KMS-11 (cell line): Measurements from ENCODE around the gene OGFOD3.
A peak's percentile ranks its signal among the peaks of the same experiment; 100 is the strongest.

Experiments used
- H2AFZ ChIP-seq: fragments of 200-600 bp; sonication (generic); 2 replicates; pipeline ENCODE4 v1.6.1; 2016; ENCODE audit warnings: antibody characterized with exemption, mixed run types, low read depth
- H3K27ac ChIP-seq: fragments of 200-600 bp; sonication (generic); 2 replicates; pipeline ENCODE4 v1.6.1; 2016; ENCODE audit warnings: mild to moderate bottlenecking, mixed run types
- H3K27me3 ChIP-seq: fragments of 200-600 bp; sonication (generic); 2 replicates; pipeline ENCODE4 v1.6.1; 2017; ENCODE audit warnings: mild to moderate bottlenecking, low read depth, mixed run types, moderate library complexity; ENCODE audit not compliant: insufficient read depth
- H3K36me3 ChIP-seq: fragments of 200-600 bp; sonication (generic); 2 replicates; pipeline ENCODE4 v1.6.1; 2017; ENCODE audit warnings: mild to moderate bottlenecking, mixed run types; ENCODE audit not compliant: insufficient read depth
- H3K4me1 ChIP-seq: fragments of 200-600 bp; sonication (generic); 2 replicates; pipeline ENCODE4 v1.6.1; 2016; ENCODE audit warnings: mild to moderate bottlenecking, low read depth, mixed run types; ENCODE audit not compliant: poor library complexity, severe bottlenecking
- H3K4me2 ChIP-seq: fragments of 200-600 bp; sonication (generic); 2 replicates; pipeline ENCODE4 v1.7.0; 2016; ENCODE audit warnings: mild to moderate bottlenecking, mixed run types
- H3K4me3 ChIP-seq: fragments of 200-600 bp; sonication (generic); IDR thresholded peaks from 2 replicates; pipeline ENCODE4 v1.6.1; 2017; ENCODE audit warnings: low read depth, low read length, mixed read lengths; ENCODE audit not compliant: insufficient read depth
- H3K79me2 ChIP-seq: fragments of 200-600 bp; sonication (generic); 2 replicates; pipeline ENCODE4 v1.6.1; 2016; ENCODE audit warnings: low read depth, mixed run types; ENCODE audit not compliant: insufficient read depth
- H3K9ac ChIP-seq: fragments of 200-600 bp; sonication (generic); 2 replicates; pipeline ENCODE4 v1.6.1; 2016; ENCODE audit warnings: mild to moderate bottlenecking, mixed run types
- H4K20me1 ChIP-seq: fragments of 200-600 bp; sonication (generic); 2 replicates; pipeline ENCODE4 v1.6.1; 2016; ENCODE audit warnings: mild to moderate bottlenecking, mixed run types; ENCODE audit not compliant: insufficient read depth
- TF ChIP-seq, protein P1 (sequence below): fragments of 200-600 bp; sonication (generic); conservative IDR thresholded peaks from 2 replicates; pipeline ENCODE4 v1.6.1; 2017; ENCODE audit warnings: low read depth, mild to moderate bottlenecking, antibody characterized with exemption, low read length, moderate library complexity, mixed read lengths

The OGFOD3 gene

GRCh38 chr17:82372249-82373071, 45.9 kb downstream of the OGFOD3 start:
- TF ChIP-seq, protein P1, sequence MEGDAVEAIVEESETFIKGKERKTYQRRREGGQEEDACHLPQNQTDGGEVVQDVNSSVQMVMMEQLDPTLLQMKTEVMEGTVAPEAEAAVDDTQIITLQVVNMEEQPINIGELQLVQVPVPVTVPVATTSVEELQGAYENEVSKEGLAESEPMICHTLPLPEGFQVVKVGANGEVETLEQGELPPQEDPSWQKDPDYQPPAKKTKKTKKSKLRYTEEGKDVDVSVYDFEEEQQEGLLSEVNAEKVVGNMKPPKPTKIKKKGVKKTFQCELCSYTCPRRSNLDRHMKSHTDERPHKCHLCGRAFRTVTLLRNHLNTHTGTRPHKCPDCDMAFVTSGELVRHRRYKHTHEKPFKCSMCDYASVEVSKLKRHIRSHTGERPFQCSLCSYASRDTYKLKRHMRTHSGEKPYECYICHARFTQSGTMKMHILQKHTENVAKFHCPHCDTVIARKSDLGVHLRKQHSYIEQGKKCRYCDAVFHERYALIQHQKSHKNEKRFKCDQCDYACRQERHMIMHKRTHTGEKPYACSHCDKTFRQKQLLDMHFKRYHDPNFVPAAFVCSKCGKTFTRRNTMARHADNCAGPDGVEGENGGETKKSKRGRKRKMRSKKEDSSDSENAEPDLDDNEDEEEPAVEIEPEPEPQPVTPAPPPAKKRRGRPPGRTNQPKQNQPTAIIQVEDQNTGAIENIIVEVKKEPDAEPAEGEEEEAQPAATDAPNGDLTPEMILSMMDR = no peak
- H4K20me1 ChIP-seq = no peaks in the 10 kb centered on the region
- H3K4me3 ChIP-seq = no peak overlapping the region
- H3K36me3 ChIP-seq = no peaks in the 10 kb centered on the region
- H3K4me2 ChIP-seq = no peak overlapping the region
- H3K27ac ChIP-seq = no peak overlapping the region
- H3K27me3 ChIP-seq = no peaks in the 10 kb centered on the region
- no peak overlapping the region for H3K9ac ChIP-seq
- no peak overlapping the region for H2AFZ ChIP-seq
- H3K4me1 ChIP-seq = peaks cover 29% of the 10 kb centered on the region
- no peaks in the 10 kb centered on the region for H3K79me2 ChIP-seq

- peaks cover 37% of the 10 kb centered on the region for H3K4me1 ChIP-seq
- H3K4me3 ChIP-seq = no peak within 1 kb of the TSS
- TF ChIP-seq, protein P1 = no peak
- H4K20me1 ChIP-seq = no peaks in the 10 kb centered on the region
- no peaks in the 10 kb centered on the region for H3K27me3 ChIP-seq
- H3K36me3 ChIP-seq = no peaks in the 10 kb centered on the region
- H3K4me2 ChIP-seq = peak within 1 kb of the TSS; percentile 99
- H3K9ac ChIP-seq = peak within 1 kb of the TSS; percentile 71
- no peaks in the 10 kb centered on the region for H3K79me2 ChIP-seq
- peak within 1 kb of the TSS; percentile 83 for H3K27ac ChIP-seq
- peak within 1 kb of the TSS; percentile 100 for H2AFZ ChIP-seq
Measured at GRCh38 chr17:82371333-82372248, 46.8 kb downstream of the OGFOD3 start, which contains the start of gene UTS2R. Gene UTS2R, plus strand, starts transcription at chr17:82371765. Its CDS starts 2,560 bp downstream, at chr17:82374325.

DNA sequence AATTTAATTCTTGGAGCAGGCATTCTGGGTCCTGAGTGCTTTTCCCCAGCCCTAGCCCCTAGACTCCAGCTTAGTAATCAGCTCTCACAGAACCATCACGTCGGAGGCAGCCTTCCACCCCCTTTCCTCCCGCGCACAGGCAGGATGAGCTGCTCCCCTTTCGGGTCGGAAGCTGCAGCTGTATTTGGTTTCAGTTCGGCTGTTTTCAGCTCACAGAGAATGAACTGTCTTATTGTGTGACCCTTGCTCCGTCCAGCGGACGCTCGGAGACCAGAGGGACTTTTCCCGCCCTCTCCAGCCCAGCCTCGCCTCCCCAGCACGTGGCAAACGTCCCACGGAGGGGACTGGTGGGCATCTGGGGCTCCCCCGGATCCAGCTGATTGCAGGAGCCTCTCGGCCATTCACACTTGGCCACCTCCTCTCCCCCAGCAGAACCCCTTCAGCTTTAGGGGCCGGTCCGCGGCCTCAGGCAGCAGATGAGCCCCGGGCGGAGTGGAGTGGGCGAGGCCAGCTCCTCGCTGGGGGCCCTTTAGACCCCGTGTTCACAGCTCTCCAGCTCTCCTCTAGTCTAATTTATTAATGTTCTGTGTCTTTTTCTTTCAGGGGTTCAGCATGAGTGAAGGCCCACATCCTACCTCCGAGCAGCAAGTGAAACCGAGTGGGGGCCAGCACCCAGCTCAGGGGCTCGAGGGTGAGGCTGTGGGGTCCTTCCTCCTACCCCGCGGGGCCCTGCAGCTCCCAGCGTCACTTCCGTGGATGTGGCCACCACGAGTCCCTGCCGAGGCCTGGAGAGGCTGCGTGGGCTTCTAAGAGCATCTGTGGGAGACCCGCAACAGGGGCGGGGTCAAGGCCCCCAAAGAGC, 47.7 kb downstream of the OGFOD3 start:
- H2AFZ ChIP-seq = peak overlapping the region; percentile 100
- H3K4me2 ChIP-seq = peak overlapping the region; percentile 99
- no peaks in the 10 kb centered on the region for H3K79me2 ChIP-seq
- no peaks in the 10 kb centered on the region for H3K36me3 ChIP-seq
- peak overlapping the region; percentile 71 for H3K9ac ChIP-seq
- TF ChIP-seq, protein P1 = no peak
- no peaks in the 10 kb centered on the region for H3K27me3 ChIP-seq
- peaks cover 46% of the 10 kb centered on the region for H3K4me1 ChIP-seq
- peak overlapping the region; percentile 83 for H3K27ac ChIP-seq
- no peaks in the 10 kb centered on the region for H4K20me1 ChIP-seq
- H3K4me3 ChIP-seq = no peak overlapping the region

- no peak overlapping the region for H3K4me2 ChIP-seq
- no peak overlapping the region for H3K27ac ChIP-seq
Measured at GRCh38 chr17:82369211-82369610, 49.2 kb downstream of the OGFOD3 start.

More at GRCh38 chr17:82369211-82369610, 49.2 kb downstream of the OGFOD3 start:
- H3K79me2 ChIP-seq = no peaks in the 10 kb centered on the region
- TF ChIP-seq, protein P1 = no peak
- no peaks in the 10 kb centered on the region for H3K36me3 ChIP-seq
- H3K4me3 ChIP-seq = no peak overlapping the region
- peaks cover 52% of the 10 kb centered on the region for H3K4me1 ChIP-seq
- no peaks in the 10 kb centered on the region for H3K27me3 ChIP-seq
- H2AFZ ChIP-seq = no peak overlapping the region
- H4K20me1 ChIP-seq = no peaks in the 10 kb centered on the region
- no peak overlapping the region for H3K9ac ChIP-seq
